MM.1S (cell line): Measurements from ENCODE around the gene ADARB1.

Source experiments
- CTCF ChIP-seq: fragments of 300-600 bp; sonication (generic); IDR thresholded peaks from 2 replicates; pipeline ENCODE4 v1.5.1; 2016; ENCODE audit warnings: antibody characterized with exemption, low read length, mixed read lengths
- EZH2 ChIP-seq: fragments of 300-600 bp; sonication (generic); optimal IDR thresholded peaks from 2 replicates; pipeline ENCODE3; 2017; ENCODE audit warnings: low read depth, mild to moderate bottlenecking, antibody characterized with exemption, low read length, mixed read lengths

- TF ChIP-seq CTCF (no peak), EZH2 (no peak)
Observed at GRCh38 chr21:45250272-45250671, 175.9 kb downstream of the ADARB1 start.
